ENCODE data around the gene ANKS3. TPM values are rescaled to one million over a fixed set of nuclear protein-coding genes. Genes with fewer than 3 reads are reported as not detected.

ANKS3 gene
- polyA plus RNA-seq, 3 donors: 0.59 to 13.7 (median 0.95) TPM

DNA sequence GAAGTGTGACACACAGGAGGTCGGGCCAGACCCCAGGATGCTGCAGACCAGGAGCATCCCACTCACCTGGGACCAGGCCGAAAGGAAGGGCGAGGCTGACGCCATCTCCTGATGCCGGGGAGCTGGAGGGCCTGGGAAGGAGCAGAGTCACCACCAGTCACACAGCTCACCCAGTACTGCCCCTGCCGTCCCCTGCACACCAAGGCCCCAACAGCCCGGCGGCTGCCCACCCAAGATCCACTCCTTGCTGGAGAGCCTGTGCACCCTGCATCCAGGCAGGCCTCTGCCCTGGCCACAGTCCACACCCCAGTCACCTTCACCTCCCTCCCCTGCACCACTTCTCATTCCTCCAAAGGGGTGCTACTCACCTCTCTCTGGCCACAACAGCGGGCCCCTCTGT lies 28.1 kb upstream of the ANKS3 start:
- 97% methylated on average over 7 of the region's 9 CpGs for WGBS (ENCODE audit: insufficient coverage)
- Histone ChIP-seq H3K9me3 (replicated peaks in 1 of 2; ENCODE audit: control insufficient read depth in 1 of 2, insufficient read depth in 1 of 2, low read length in 2 of 2) (no peaks in the 10 kb centered on the region), H3K4me2 (replicated peaks; ENCODE audit: extremely low read depth, low read length, poor library complexity, severe bottlenecking) (no peak overlapping the region), H4K20me1 (ENCODE audit: insufficient read depth, low read length) (no peaks in the 10 kb centered on the region), H3K27me3 (ENCODE audit: control insufficient read depth in 2 of 2, insufficient read depth in 2 of 2, low read length in 2 of 2) (no peaks in the 10 kb centered on the region), H3K9ac (ENCODE audit: insufficient read depth, low read length, poor library complexity, severe bottlenecking) (no peak overlapping the region), H3K4me1 (ENCODE audit: control insufficient read depth in 1 of 2, insufficient read depth in 2 of 2, low read length in 2 of 2) (peaks cover 10 to 19% of the 10 kb centered on the region in 2 donors), H3K27ac (ENCODE audit: low read depth in 1 of 2, low read length in 2 of 2) (no peak overlapping the region), H3K4me3 (replicated peaks in 1 of 3; ENCODE audit: low read depth in 2 of 3, low read length in 3 of 3) (no peak overlapping the region), H3K36me3 (replicated peaks in 1 of 2; ENCODE audit: control insufficient read depth in 1 of 2, insufficient read depth in 2 of 2, low read length in 2 of 2) (peaks cover 46 to 65% of the 10 kb centered on the region in 2 donors), H3K79me2 (ENCODE audit: insufficient read depth, low read length) (peaks cover 16% of the 10 kb centered on the region), H2AFZ (ENCODE audit: insufficient read depth, low read depth, low read length, poor library complexity, severe bottlenecking) (no peak overlapping the region)
- DNase-seq: no peak
- Mint-ChIP-seq H3K9me3 (no peaks in the 10 kb centered on the region), H3K36me3 (peaks cover 53 to 80% of the 10 kb centered on the region in 2 donors), H3K27ac (peak overlapping the region in 1 of 7 donors; percentile 26), H3K4me3 (no peak overlapping the region), H3K27me3 (ENCODE audit: low read depth in 3 of 3) (peaks cover 0 to 1% (median 1%) of the 10 kb centered on the region in 3 donors), H3K4me1 (peaks cover 17% of the 10 kb centered on the region)
- TF ChIP-seq CTCF (IDR thresholded peaks at IDR 0.05): no peak
- intact Hi-C loops (cut with micrococcal nuclease): no loop called here

DNA sequence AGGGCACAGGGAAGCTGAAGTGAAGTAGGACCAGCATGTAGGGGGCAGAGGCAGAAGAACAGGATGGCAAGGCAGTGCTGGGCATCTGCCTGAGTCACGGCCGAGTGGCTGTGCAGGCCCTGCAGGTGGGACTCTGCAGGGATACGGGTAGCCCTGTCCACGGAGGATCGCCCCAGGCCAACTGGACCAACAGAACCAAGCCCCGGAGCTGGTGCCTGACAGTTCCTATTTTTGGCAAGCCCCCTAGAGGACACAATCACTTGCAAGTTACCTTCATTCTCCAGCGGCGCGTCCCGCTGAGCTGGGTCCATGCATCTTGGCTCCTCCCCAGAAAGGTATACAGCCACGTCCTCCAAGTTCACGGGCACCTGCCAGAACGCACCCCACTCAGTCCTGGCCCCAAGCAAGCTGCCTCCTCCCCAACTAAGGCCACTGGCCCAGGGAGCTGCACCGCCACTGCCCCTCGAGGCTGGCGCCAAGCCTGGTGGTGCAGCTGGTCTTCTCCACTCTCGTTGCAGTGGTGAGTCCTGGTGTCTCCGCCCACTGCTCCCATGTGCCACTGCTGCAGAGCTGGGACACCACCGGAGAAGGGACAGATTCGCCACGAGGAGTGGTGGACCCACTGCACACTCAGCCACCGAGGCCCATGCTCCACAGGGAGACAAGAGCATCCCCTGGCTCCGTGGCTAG lies 26.3 kb upstream of the ANKS3 start:
- H3K4me3 ChIP-seq (replicated peaks in 1 of 3; ENCODE audit: low read depth in 2 of 3, low read length in 3 of 3): no peak overlapping the region
- intact Hi-C loops (cut with micrococcal nuclease): no loop called here
- no peaks in the 10 kb centered on the region for H3K9me3 ChIP-seq (replicated peaks in 1 of 2; ENCODE audit: control insufficient read depth in 1 of 2, insufficient read depth in 1 of 2, low read length in 2 of 2)
- DNase-seq: no peak
- no peaks in the 10 kb centered on the region for H4K20me1 ChIP-seq (ENCODE audit: insufficient read depth, low read length)
- H3K79me2 ChIP-seq (ENCODE audit: insufficient read depth, low read length): no peaks in the 10 kb centered on the region
- Mint-ChIP-seq H3K27me3 (ENCODE audit: low read depth in 3 of 3) (peaks cover 0 to 1% (median 1%) of the 10 kb centered on the region in 3 donors), H3K9me3 (peaks cover under 1 to 6% (median 4%) of the 10 kb centered on the region in 7 donors), H3K27ac (peak overlapping the region in 1 of 7 donors; percentile 46), H3K4me3 (no peak overlapping the region), H3K4me1 (peaks cover 6% of the 10 kb centered on the region), H3K36me3 (peaks cover 68 to 95% of the 10 kb centered on the region in 2 donors)
- H3K9ac ChIP-seq (ENCODE audit: insufficient read depth, low read length, poor library complexity, severe bottlenecking): no peak overlapping the region
- 97% methylated on average over 23 of the region's 23 CpGs for WGBS (ENCODE audit: insufficient coverage)
- H3K27ac ChIP-seq (ENCODE audit: low read depth in 1 of 2, low read length in 2 of 2): no peak overlapping the region
- H3K4me1 ChIP-seq (ENCODE audit: control insufficient read depth in 1 of 2, insufficient read depth in 2 of 2, low read length in 2 of 2): peaks cover 0 to 4% of the 10 kb centered on the region in 2 donors
- no peak overlapping the region for H2AFZ ChIP-seq (ENCODE audit: insufficient read depth, low read depth, low read length, poor library complexity, severe bottlenecking)
- no peak overlapping the region for H3K4me2 ChIP-seq (replicated peaks; ENCODE audit: extremely low read depth, low read length, poor library complexity, severe bottlenecking)
- no peaks in the 10 kb centered on the region for H3K27me3 ChIP-seq (ENCODE audit: control insufficient read depth in 2 of 2, insufficient read depth in 2 of 2, low read length in 2 of 2)
- no peak for TF ChIP-seq CTCF (IDR thresholded peaks at IDR 0.05)
- H3K36me3 ChIP-seq (replicated peaks in 1 of 2; ENCODE audit: control insufficient read depth in 1 of 2, insufficient read depth in 2 of 2, low read length in 2 of 2): peaks cover 54 to 81% of the 10 kb centered on the region in 2 donors
